Brain microvascular endothelial cell (primary cell): Measurements from ENCODE around the gene MED22.

ENCODE experiments used
- DNase-seq: peaks from one replicate; pipeline ENCODE4 v3.0.0-alpha.2; 2020
- H3K27ac ChIP-seq: fragments of 250-450 bp; sonication (Bioruptor Pico); 2 replicates; pipeline ENCODE4 v1.5.1; 2020; ENCODE audit warnings: mild to moderate bottlenecking, moderate library complexity
- H3K27me3 ChIP-seq: fragments of 250-450 bp; sonication (Bioruptor Pico); replicated peaks from 2 replicates; pipeline ENCODE4 v1.5.1; 2020; ENCODE audit warnings: mild to moderate bottlenecking
- H3K36me3 ChIP-seq: fragments of 250-450 bp; sonication (Bioruptor Pico); replicated peaks from 2 replicates; pipeline ENCODE4 v1.5.1; 2020; ENCODE audit warnings: mild to moderate bottlenecking
- H3K4me3 ChIP-seq: 2 replicates; pipeline ENCODE4 v1.5.1; 2011; ENCODE audit warnings: low read depth, mild to moderate bottlenecking, control low read depth, low read length, moderate library complexity
- in situ Hi-C: cut with HindIII; loops from 2 replicates; pipeline ENCODE4 v1.10.0; 2017; ENCODE audit warnings: low sequenced_read_pairs, low pct_ligation_motif_present
- TF ChIP-seq, protein P1 (sequence below): IDR thresholded peaks from 2 replicates; pipeline ENCODE4 v1.5.1; 2011; ENCODE audit warnings: low read depth, mild to moderate bottlenecking, moderate library complexity, low read length, control low read depth, inconsistent platforms; ENCODE audit errors: missing control alignments

Gene MED22

DNA sequence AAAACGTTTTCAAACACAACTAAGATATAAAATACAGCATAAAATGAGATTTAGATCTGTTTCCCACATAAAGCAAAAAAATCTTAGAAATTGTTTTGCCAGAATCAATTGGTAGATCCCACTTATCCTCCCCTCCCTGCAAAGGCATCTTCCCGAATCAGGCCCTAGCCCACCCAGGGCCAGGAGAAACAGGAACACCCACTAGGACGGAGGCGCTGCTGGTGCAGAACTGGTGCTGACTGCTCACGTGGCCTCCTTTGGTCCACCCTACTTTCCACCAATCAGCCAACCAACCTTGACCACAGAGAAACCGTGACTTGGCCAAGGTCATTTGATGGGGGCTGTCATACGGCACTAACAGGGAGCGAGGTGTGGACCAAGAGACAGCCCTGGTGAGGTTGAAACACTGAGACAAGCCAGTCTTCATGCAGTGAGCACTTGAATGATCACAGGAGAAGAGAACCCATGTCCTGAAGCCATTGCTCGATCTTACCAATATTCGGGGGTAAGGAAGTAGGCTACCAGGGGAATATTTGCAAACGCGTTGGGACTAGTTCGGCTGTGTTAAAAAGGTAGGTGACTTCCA is 13.7 kb upstream of the MED22 start:
- DNase-seq = no peak
- H3K4me3 ChIP-seq = no peak overlapping the region
- no peak overlapping the region for H3K27ac ChIP-seq
- in situ Hi-C loops = no loop called here
- no peaks in the 10 kb centered on the region for H3K27me3 ChIP-seq
- peaks cover 60% of the 10 kb centered on the region for H3K36me3 ChIP-seq
- TF ChIP-seq, protein P1, sequence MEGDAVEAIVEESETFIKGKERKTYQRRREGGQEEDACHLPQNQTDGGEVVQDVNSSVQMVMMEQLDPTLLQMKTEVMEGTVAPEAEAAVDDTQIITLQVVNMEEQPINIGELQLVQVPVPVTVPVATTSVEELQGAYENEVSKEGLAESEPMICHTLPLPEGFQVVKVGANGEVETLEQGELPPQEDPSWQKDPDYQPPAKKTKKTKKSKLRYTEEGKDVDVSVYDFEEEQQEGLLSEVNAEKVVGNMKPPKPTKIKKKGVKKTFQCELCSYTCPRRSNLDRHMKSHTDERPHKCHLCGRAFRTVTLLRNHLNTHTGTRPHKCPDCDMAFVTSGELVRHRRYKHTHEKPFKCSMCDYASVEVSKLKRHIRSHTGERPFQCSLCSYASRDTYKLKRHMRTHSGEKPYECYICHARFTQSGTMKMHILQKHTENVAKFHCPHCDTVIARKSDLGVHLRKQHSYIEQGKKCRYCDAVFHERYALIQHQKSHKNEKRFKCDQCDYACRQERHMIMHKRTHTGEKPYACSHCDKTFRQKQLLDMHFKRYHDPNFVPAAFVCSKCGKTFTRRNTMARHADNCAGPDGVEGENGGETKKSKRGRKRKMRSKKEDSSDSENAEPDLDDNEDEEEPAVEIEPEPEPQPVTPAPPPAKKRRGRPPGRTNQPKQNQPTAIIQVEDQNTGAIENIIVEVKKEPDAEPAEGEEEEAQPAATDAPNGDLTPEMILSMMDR = no peak

DNA sequence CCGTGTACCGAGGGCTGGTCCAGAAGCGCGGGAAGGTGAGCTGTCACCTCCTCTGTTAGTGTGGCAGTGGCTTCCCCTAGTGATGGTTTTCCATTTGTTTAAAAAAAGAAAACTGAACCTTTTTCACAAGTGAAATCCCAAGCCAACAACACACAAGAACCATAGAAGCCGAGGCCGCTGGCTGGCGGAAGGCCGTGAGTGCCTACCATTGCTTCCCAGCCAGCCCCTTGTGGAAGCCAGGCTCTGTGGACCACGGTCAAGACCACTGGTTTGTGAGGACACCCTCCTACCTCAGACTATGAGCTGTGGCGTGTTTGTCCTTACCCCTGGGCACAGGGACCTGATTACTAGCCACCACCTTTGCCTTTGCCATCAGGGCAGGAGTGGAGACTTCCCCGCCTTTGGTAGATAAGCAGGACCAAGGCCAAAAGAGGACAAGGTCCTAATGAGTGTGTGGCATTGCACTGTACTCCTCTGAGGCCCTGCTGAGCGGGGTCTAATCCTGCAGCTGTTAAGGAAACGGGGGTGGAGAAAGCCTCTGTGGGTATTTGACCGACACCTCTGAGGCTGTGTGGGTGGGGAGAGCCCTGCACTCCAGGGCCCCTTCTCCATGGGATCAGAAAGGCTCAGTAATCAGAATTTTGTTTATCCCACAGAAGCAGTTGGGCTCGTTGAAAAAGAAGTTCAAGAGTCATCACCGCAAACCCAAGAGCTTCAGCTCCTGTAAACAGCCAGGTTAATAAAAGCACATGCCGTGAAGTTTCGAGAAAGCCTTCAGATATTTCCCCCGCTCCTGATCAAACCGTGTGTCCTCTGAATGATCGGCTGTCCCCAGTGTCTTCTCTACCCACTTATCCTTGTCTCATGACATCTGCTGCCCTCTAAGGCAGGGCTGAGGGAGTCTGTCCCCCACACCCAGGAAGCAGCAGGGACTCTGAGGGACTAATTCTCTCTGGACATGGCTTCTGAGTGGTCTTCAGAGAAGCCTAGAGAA is 12.8 kb upstream of the MED22 start:
- in situ Hi-C loops = no loop called here
- TF ChIP-seq, protein P1 = no peak
- H3K36me3 ChIP-seq = peaks cover 51% of the 10 kb centered on the region
- no peaks in the 10 kb centered on the region for H3K27me3 ChIP-seq
- H3K27ac ChIP-seq = no peak overlapping the region
- no peak overlapping the region for H3K4me3 ChIP-seq
- DNase-seq = no peak

DNA sequence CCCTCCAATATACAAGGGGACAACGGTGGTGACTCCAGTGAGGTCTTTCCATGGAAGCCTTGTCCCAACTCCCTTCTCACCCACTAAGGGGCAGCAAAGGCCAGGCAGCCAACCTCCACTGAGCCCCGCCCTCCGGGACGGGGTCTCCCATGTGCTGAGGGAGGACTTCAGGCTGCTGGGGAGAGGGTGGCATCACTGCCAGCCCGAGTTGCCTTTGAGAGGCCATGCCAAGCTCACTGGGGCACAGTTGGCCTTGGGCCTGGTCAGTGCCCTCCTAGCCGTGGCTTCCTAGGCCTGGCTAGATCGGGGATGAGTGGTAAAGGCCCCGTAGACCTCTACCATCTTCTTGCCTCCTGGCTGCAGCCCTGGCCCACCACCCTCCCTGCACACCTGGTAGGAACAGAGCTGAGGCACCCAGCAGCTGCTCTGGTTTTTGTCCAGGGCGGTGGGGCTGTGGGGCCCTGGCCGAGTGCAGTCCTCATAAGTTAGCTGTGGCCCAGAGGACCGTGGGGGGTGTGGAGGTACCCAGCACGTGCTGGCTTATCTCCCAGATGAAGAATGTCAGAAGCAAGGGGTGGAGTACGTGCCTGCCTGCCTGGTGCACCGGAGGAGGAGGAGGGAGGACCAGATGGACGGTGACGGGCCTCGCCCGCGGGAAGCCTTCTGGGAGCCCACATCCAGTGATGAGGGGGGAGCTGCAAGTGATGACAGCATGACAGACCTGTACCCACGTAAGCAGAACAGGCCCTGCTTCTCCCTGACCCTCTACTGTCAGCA is 11.7 kb upstream of the MED22 start:
- no peak for DNase-seq
- H3K4me3 ChIP-seq = no peak overlapping the region
- TF ChIP-seq, protein P1 = peak; percentile 45
- in situ Hi-C loops = no loop called here
- no peak overlapping the region for H3K27ac ChIP-seq
- H3K27me3 ChIP-seq = no peaks in the 10 kb centered on the region
- H3K36me3 ChIP-seq = peaks cover 41% of the 10 kb centered on the region

DNA sequence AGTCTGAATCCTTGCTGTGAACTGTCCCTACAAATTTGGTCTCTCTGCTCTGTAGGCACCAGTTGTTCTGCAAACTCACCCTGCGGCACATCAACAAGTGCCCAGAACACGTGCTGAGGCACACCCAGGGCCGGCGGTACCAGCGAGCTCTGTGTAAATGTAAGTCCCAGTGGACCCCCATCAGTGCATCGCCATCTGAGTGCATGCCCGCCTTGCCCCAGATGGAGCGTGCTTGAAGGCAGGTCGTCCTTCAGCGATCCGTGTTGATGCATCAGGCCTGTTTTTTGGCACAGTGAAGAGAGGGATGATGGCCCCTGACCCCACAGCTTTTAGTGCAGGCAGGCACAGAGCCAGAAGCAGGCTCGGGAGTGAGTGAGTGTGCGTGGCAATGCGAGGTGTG is 9.7 kb upstream of the MED22 start:
- Histone ChIP-seq H3K36me3 (peaks cover 33% of the 10 kb centered on the region), H3K27me3 (no peaks in the 10 kb centered on the region), H3K27ac (no peak overlapping the region), H3K4me3 (peak overlapping the region; percentile 3)
- TF ChIP-seq, protein P1 = no peak
- in situ Hi-C loops = no loop called here
- no peak for DNase-seq

DNA sequence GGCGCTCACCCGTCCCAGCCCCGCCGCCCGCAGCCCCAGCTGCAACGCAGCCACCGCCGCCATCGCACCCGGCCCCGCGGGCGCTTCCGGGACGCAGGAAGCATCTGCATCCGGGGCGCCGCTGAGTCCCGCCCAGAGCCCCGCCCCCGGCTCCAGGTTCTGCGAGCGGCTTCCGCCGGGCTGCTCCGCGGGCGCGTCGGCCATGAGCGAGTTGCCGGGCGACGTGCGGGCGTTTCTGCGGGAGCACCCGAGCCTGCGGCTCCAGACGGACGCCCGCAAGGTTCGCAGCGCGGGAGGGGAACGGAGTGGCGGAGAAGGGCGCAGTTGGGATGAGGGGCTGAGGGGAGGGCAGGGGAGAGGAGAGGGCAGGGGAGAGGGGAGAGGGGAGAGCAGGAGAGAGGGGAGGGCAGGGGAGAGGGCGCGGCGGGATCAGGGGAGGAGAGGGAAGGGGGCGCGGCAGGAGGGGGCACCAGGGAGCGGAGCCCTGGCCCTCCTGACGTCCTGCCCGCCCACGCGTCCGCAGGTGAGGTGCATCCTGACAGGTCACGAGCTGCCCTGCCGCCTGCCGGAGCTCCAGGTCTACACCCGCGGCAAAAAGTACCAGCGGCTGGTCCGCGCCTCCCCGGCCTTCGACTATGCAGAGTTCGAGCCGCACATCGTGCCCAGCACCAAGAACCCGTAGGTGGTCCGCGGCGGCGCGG is 8.6 kb upstream of the MED22 start, which contains the start of the genes SURF1 and SURF2:
Gene SURF1 (minus strand): TSS at position 97 of the 701 bp plus-strand sequence. CDS start 34 bp downstream, at position 63.
Gene SURF2 (plus strand): TSS at position 160 of the 701 bp plus-strand sequence. CDS start 43 bp downstream, at position 203.
- in situ Hi-C loops = no loop called here
- Histone ChIP-seq H3K27ac (peak within 1 kb of the TSS; percentile 38), H3K36me3 (peaks cover 35% of the 10 kb centered on the region), H3K4me3 (peak within 1 kb of the TSS; percentile 70), H3K27me3 (no peaks in the 10 kb centered on the region)
- peak; percentile 72 for DNase-seq
- TF ChIP-seq, protein P1 = peak; percentile 10
